IMR-90 (cell line): ENCODE data around the gene KCNT1.

Experiments
- BHLHE40 ChIP-seq: fragments of 150-350 bp; IDR thresholded peaks from 2 replicates; pipeline ENCODE4 v1.6.1; 2016; ENCODE audit warnings: mild to moderate bottlenecking, low read depth, low read length
- CEBPB ChIP-seq: IDR thresholded peaks from 2 replicates; pipeline ENCODE4 v1.6.1; 2012; ENCODE audit warnings: low read depth, low read length, improper control_type of control experiment
- CHD1 ChIP-seq: IDR thresholded peaks from 2 replicates; pipeline ENCODE4 v1.6.1; 2012; ENCODE audit warnings: low read depth, low read length, improper control_type of control experiment
- MAFK ChIP-seq: IDR thresholded peaks from 2 replicates; pipeline ENCODE4 v1.6.1; 2012; ENCODE audit warnings: low read depth, low read length, improper control_type of control experiment
- MAZ ChIP-seq: IDR thresholded peaks from 2 replicates; pipeline ENCODE4 v1.6.1; 2012; ENCODE audit warnings: low read depth, mild to moderate bottlenecking, low read length, improper control_type of control experiment, moderate library complexity, borderline replicate concordance
- MXI1 ChIP-seq: IDR thresholded peaks from 2 replicates; pipeline ENCODE4 v1.6.1; 2012; ENCODE audit warnings: low read depth, mild to moderate bottlenecking, low read length, moderate library complexity, borderline replicate concordance
- NFE2L2 ChIP-seq: fragments of 150-350 bp; IDR thresholded peaks from 2 replicates; pipeline ENCODE4 v1.6.1; 2016; ENCODE audit warnings: low read depth, mild to moderate bottlenecking, low read length
- POLR2A ChIP-seq: IDR thresholded peaks from 2 replicates; pipeline ENCODE4 v1.6.1; 2012; ENCODE audit warnings: mild to moderate bottlenecking, low read depth, low read length
- RAD21 ChIP-seq: IDR thresholded peaks from 2 replicates; pipeline ENCODE4 v1.6.1; 2012; ENCODE audit warnings: low read length, improper control_type of control experiment
- RFX5 ChIP-seq: IDR thresholded peaks from 2 replicates; pipeline ENCODE4 v1.8.0; 2012; ENCODE audit warnings: low read depth, mild to moderate bottlenecking, low read length, moderate library complexity
- TF ChIP-seq, protein P1 (sequence below): conservative IDR thresholded peaks from 2 replicates; pipeline ENCODE4 v1.5.1; 2012; ENCODE audit warnings: mild to moderate bottlenecking, low read depth, low read length, improper control_type of control experiment
- TF ChIP-seq, protein P2 (sequence below): fragments of 150-350 bp; IDR thresholded peaks from 2 replicates; pipeline ENCODE4 v1.6.1; 2017; ENCODE audit warnings: mild to moderate bottlenecking, antibody characterized with exemption, low read length, low read depth
- TF ChIP-seq, protein P3 (sequence below): fragments of 150-350 bp; IDR thresholded peaks from 2 replicates; pipeline ENCODE4 v1.6.1; 2016; ENCODE audit warnings: low read depth, mild to moderate bottlenecking, low read length, moderate library complexity, borderline replicate concordance

DNA sequence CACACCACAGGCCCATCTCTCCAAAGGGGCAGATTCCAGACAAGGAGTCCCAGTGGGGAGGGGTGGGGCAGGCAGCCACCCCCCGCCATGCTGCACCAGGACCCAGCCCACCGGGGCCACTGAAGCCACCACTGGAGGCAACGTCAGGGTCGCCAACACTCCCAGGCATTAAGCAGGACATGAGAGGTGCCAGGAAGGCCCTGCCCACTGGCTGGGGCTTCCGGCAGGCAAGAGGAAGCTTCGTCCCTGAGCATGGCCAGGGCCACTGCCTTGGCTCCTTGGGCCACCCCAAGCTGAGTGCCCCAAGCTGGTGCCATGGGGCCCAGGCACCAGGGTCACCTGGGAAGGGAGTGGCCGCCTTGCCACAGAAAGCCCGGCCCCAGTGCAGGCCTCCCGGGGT, 17.5 kb downstream of the KCNT1 start:
- TF ChIP-seq, protein P1, sequence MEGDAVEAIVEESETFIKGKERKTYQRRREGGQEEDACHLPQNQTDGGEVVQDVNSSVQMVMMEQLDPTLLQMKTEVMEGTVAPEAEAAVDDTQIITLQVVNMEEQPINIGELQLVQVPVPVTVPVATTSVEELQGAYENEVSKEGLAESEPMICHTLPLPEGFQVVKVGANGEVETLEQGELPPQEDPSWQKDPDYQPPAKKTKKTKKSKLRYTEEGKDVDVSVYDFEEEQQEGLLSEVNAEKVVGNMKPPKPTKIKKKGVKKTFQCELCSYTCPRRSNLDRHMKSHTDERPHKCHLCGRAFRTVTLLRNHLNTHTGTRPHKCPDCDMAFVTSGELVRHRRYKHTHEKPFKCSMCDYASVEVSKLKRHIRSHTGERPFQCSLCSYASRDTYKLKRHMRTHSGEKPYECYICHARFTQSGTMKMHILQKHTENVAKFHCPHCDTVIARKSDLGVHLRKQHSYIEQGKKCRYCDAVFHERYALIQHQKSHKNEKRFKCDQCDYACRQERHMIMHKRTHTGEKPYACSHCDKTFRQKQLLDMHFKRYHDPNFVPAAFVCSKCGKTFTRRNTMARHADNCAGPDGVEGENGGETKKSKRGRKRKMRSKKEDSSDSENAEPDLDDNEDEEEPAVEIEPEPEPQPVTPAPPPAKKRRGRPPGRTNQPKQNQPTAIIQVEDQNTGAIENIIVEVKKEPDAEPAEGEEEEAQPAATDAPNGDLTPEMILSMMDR, result no peak
- TF ChIP-seq POLR2A, result no peak
- TF ChIP-seq CEBPB, result no peak
- TF ChIP-seq CHD1, result no peak
- no peak for TF ChIP-seq RAD21
- TF ChIP-seq, protein P2, sequence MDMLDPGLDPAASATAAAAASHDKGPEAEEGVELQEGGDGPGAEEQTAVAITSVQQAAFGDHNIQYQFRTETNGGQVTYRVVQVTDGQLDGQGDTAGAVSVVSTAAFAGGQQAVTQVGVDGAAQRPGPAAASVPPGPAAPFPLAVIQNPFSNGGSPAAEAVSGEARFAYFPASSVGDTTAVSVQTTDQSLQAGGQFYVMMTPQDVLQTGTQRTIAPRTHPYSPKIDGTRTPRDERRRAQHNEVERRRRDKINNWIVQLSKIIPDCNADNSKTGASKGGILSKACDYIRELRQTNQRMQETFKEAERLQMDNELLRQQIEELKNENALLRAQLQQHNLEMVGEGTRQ, result no peak
- no peak for TF ChIP-seq MXI1
- TF ChIP-seq, protein P3, sequence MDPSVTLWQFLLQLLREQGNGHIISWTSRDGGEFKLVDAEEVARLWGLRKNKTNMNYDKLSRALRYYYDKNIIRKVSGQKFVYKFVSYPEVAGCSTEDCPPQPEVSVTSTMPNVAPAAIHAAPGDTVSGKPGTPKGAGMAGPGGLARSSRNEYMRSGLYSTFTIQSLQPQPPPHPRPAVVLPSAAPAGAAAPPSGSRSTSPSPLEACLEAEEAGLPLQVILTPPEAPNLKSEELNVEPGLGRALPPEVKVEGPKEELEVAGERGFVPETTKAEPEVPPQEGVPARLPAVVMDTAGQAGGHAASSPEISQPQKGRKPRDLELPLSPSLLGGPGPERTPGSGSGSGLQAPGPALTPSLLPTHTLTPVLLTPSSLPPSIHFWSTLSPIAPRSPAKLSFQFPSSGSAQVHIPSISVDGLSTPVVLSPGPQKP, result no peak
- no peak for TF ChIP-seq MAZ
- TF ChIP-seq BHLHE40, result no peak
- TF ChIP-seq MAFK, result no peak
- no peak for TF ChIP-seq NFE2L2
- no peak for TF ChIP-seq RFX5
